ENCODE measurements around the gene CCDC12. TPM values are rescaled to one million over a fixed set of nuclear protein-coding genes. Genes with fewer than 3 reads are reported as not detected.

CCDC12 gene
- total and polyA plus RNA-seq, 2 experiments from 2014 or later: 17.4 to 43.8 TPM

DNA sequence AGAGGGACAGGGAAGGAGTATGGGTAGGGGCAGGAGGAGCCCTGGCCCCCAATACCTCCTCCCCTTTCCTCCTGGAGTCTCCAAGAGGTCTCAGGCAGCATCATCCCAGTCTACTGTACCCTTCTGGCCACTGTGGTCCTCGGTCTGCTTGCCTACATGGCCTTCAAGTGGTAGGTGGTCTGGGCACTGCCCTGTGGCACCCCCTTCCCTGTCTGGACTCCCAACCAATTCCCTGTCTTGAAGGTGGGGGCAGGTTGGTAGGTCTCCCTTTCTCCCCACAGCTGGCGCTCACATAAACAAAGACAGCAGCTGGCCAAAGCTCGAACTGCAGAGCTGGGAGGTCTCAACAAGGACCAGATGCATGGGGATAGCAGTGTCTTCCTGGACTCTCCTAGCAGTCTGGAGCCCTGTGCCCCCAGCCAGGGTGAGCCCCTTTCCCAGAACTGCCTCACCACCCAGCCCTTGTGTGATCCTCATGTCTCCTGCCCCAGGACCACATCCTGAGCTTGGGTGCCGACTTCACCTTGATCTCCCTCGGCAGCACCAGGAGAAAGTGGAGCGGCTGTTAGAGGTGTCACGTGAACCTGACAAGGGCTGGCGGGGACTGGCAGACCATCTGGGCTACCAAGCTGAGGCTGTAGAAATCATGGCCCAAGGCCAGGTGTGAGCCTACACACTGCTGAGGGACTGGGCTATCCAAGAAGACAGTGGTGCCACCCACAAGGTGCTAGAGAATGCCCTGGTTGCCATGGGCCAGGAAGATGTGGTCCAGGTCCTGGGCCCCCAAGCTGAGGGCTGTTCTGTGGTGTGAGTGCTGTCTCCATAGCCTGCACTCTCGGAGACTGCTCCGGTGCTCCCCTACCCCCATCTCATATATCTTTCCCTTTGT, 36.0 kb upstream of the CCDC12 start:
- H3K9me2 ChIP-seq (ENCODE audit: insufficient read depth): no peaks in the 10 kb centered on the region
- in situ Hi-C loops (cut with MboI): no loop called here
- no peaks in the 10 kb centered on the region for H3K9me3 ChIP-seq (ENCODE audit: low read depth)
- H3K4me2 ChIP-seq (ENCODE audit: unreplicated experiment): no peak overlapping the region
- H3K9ac ChIP-seq: no peak overlapping the region
- no peak for DNase-seq
- WGBS, 2 experiments (ENCODE audit: low coverage in 1 of 2, low lambda C conversion rate in 2 of 2, missing lambda C conversion rate in 2 of 2): 64 to 67% methylated on average over 10 of the region's 10 CpGs
- no peaks in the 10 kb centered on the region; the same call in 1 of the 2 replicates for H3K79me2 ChIP-seq (ENCODE audit: insufficient read depth)
- no peak overlapping the region for H3K4me3 ChIP-seq
- no peak overlapping the region for H2AFZ ChIP-seq
- no peak for TF ChIP-seq EZH2 (IDR thresholded peaks at IDR 0.05; ENCODE audit: insufficient read depth, poor library complexity, severe bottlenecking)
- no peak for TF ChIP-seq EZH2phosphoT487 (IDR thresholded peaks at IDR 0.05; ENCODE audit: insufficient read depth, low read depth)
- H3F3A ChIP-seq (ENCODE audit: insufficient read depth): peaks cover 28% of the 10 kb centered on the region
- no peaks in the 10 kb centered on the region for H3K36me3 ChIP-seq (ENCODE audit: low read depth)
- peaks cover 22% of the 10 kb centered on the region for H3K4me1 ChIP-seq (ENCODE audit: insufficient read depth)
- H3K27ac ChIP-seq: no peak overlapping the region
- no peaks in the 10 kb centered on the region for H4K20me1 ChIP-seq (ENCODE audit: insufficient read depth)
- no peaks in the 10 kb centered on the region for H3K27me3 ChIP-seq (replicated peaks; ENCODE audit: insufficient read depth)

DNA sequence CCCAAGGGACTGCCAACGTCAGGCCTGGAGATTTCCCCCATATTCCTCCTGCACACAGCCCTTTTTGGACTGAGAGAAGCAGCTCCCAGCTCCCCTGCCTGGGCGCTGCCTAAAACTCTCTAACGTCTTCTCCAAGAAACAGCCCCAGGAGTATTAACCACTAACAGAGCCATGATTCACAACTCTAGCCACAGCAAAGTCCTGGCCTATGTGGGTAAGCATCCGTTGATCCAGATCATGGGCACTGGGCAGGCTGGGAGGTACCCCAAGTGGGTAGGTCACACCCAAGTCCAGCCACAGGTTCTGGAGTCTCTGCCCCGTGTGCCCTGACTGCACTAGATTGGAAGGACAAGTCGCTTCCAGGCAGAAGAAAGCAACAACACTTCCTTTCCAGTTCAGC, 34.8 kb upstream of the CCDC12 start:
- DNase-seq: no peak
- Histone ChIP-seq H3K36me3 (ENCODE audit: low read depth) (no peaks in the 10 kb centered on the region), H2AFZ (no peak overlapping the region), H4K20me1 (ENCODE audit: insufficient read depth) (no peaks in the 10 kb centered on the region), H3K79me2 (ENCODE audit: insufficient read depth) (no peaks in the 10 kb centered on the region; the same call in 1 of the 2 replicates), H3K9ac (no peak overlapping the region), H3K9me2 (ENCODE audit: insufficient read depth) (no peaks in the 10 kb centered on the region), H3K27me3 (replicated peaks; ENCODE audit: insufficient read depth) (no peaks in the 10 kb centered on the region), H3K9me3 (ENCODE audit: low read depth) (no peaks in the 10 kb centered on the region), H3K4me1 (ENCODE audit: insufficient read depth) (peaks cover 10% of the 10 kb centered on the region), H3K4me3 (no peak overlapping the region), H3K27ac (no peak overlapping the region), H3F3A (ENCODE audit: insufficient read depth) (peaks cover 16% of the 10 kb centered on the region), H3K4me2 (ENCODE audit: unreplicated experiment) (no peak overlapping the region)
- in situ Hi-C loops (cut with MboI): no loop called here
- 67% methylated on average over 6 of the region's 6 CpGs for WGBS, 2 experiments (ENCODE audit: low coverage in 1 of 2, low lambda C conversion rate in 2 of 2, missing lambda C conversion rate in 2 of 2)
- no peak for TF ChIP-seq EZH2 (IDR thresholded peaks at IDR 0.05; ENCODE audit: insufficient read depth, poor library complexity, severe bottlenecking)
- TF ChIP-seq EZH2phosphoT487 (IDR thresholded peaks at IDR 0.05; ENCODE audit: insufficient read depth, low read depth): no peak

GRCh38 chr3:47010910-47011309, 34.4 kb upstream of the CCDC12 start:
- in situ Hi-C loops (cut with MboI): no loop called here

DNA sequence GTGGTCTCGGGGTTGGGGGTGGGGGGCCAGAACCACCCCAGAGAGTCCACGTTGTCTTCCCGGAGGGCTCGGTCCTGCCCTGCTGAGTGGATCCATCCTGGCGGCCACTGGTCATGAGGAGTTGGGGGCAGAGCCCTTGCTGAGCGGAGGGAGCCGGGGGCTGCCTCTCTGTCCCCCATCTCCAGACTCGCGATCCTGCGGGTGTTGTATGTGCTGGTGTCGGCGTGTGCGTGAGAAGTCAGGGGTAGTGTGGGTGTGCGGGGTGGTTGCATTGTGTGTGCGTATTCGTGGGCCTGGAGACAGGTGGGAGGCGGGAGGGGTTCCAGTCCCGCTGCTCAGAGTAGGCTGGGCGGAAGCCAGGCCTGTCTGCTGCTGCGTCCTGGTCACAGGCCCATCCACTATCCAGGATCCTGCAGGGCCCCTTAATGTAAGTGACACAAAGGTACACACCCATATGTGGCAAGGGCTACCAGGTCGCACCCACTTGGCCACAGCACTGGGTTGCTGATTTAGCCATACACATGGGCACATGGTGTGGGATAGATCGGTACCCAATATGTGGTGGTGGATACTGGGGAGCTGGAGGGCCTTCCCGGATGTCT, 33.7 kb upstream of the CCDC12 start:
- no peak for DNase-seq
- no peaks in the 10 kb centered on the region for H3K27me3 ChIP-seq (replicated peaks; ENCODE audit: insufficient read depth)
- H3F3A ChIP-seq (ENCODE audit: insufficient read depth): 0 out of 2 replicates have a peak, but pooled peaks cover 6% of the 10 kb centered on the region
- H3K9ac ChIP-seq: peak overlapping the region; percentile 89
- 76 to 81% methylated on average over 20 to 22 of the region's 23 CpGs for WGBS, 2 experiments (ENCODE audit: low coverage in 1 of 2, low lambda C conversion rate in 2 of 2, missing lambda C conversion rate in 2 of 2)
- peak overlapping the region; percentile 56 for H3K4me2 ChIP-seq (ENCODE audit: unreplicated experiment)
- peak overlapping the region; percentile 53 for H3K27ac ChIP-seq
- in situ Hi-C loops (cut with MboI): no loop called here
- no peaks in the 10 kb centered on the region for H3K9me3 ChIP-seq (ENCODE audit: low read depth)
- H3K79me2 ChIP-seq (ENCODE audit: insufficient read depth): no peaks in the 10 kb centered on the region; the same call in 1 of the 2 replicates
- no peaks in the 10 kb centered on the region for H3K9me2 ChIP-seq (ENCODE audit: insufficient read depth)
- peak overlapping the region; percentile 74 for H2AFZ ChIP-seq
- H4K20me1 ChIP-seq (ENCODE audit: insufficient read depth): no peaks in the 10 kb centered on the region
- H3K4me1 ChIP-seq (ENCODE audit: insufficient read depth): peaks cover under 1% of the 10 kb centered on the region; the same call in 1 of the 2 replicates
- H3K36me3 ChIP-seq (ENCODE audit: low read depth): no peaks in the 10 kb centered on the region
- H3K4me3 ChIP-seq: peak overlapping the region; percentile 65; the same call in 1 of the 2 replicates
- TF ChIP-seq EZH2phosphoT487 (IDR thresholded peaks at IDR 0.05; ENCODE audit: insufficient read depth, low read depth) (no peak), EZH2 (IDR thresholded peaks at IDR 0.05; ENCODE audit: insufficient read depth, poor library complexity, severe bottlenecking) (no peak)

More at GRCh38 chr3:47010910-47011309, 34.4 kb upstream of the CCDC12 start:
- no peak for TF ChIP-seq EZH2 (IDR thresholded peaks at IDR 0.05; ENCODE audit: insufficient read depth, poor library complexity, severe bottlenecking)
- no peak for TF ChIP-seq EZH2phosphoT487 (IDR thresholded peaks at IDR 0.05; ENCODE audit: insufficient read depth, low read depth)
- Histone ChIP-seq H3K4me2 (ENCODE audit: unreplicated experiment) (no peak overlapping the region), H3K9me3 (ENCODE audit: low read depth) (no peaks in the 10 kb centered on the region), H3K36me3 (ENCODE audit: low read depth) (no peaks in the 10 kb centered on the region), H3K9me2 (ENCODE audit: insufficient read depth) (no peaks in the 10 kb centered on the region), H3F3A (ENCODE audit: insufficient read depth) (peaks cover 11% of the 10 kb centered on the region), H3K79me2 (ENCODE audit: insufficient read depth) (no peaks in the 10 kb centered on the region; the same call in 1 of the 2 replicates), H2AFZ (no peak overlapping the region), H3K27me3 (replicated peaks; ENCODE audit: insufficient read depth) (no peaks in the 10 kb centered on the region), H4K20me1 (ENCODE audit: insufficient read depth) (no peaks in the 10 kb centered on the region), H3K4me3 (no peak overlapping the region), H3K4me1 (ENCODE audit: insufficient read depth) (peaks cover 5% of the 10 kb centered on the region), H3K9ac (no peak overlapping the region), H3K27ac (no peak overlapping the region)
- WGBS, 2 experiments (ENCODE audit: low coverage in 1 of 2, low lambda C conversion rate in 2 of 2, missing lambda C conversion rate in 2 of 2): 97 to 98% methylated on average over 5 of the region's 5 CpGs
- DNase-seq: no peak

All from GM23248 (cell line).